Measurements from ENCODE around the gene ELOVL2.
"Not testable (repeated sequence)": the region's sequence is repeated elsewhere in the genome, so short reads cannot be mapped to it uniquely, and the experiment has no call there.

ELOVL2 gene

GRCh38 chr6:11043961-11044711, at the start of gene ELOVL2:
ELOVL2 (minus strand) TSS chr6:11044305; CDS start chr6:11044230, 75 bp downstream.
- Mint-ChIP-seq H3K4me1 (peaks cover 17% of the 10 kb centered on the region), H3K4me3 (peak within 1 kb of the TSS; percentile 78 to 79), H3K9me3 (no peaks in the 10 kb centered on the region), H3K27ac (no peak within 1 kb of the TSS), H3K27me3 (peaks cover 81% of the 10 kb centered on the region)
- peak; percentile 72 for ATAC-seq
- peak; percentile 14 to 25 for DNase-seq

- ATAC-seq (peak; percentile 25), DNase-seq (no peak)
- Mint-ChIP-seq H3K4me3 (peak overlapping the region; percentile 94 to 99), H3K4me1 (peaks cover 28% of the 10 kb centered on the region), H3K27me3 (no peaks in the 10 kb centered on the region), H3K9me3 (no peaks in the 10 kb centered on the region), H3K27ac (peak overlapping the region; percentile 97 to 99)
Measured at GRCh38 chr6:11093376-11093625, 49.2 kb upstream of the ELOVL2 start.

- ATAC-seq (peak; percentile 47), DNase-seq (peak in 1 of 2 donors; percentile 54)
- Mint-ChIP-seq H3K4me1 (peaks cover 28% of the 10 kb centered on the region), H3K9me3 (no peaks in the 10 kb centered on the region), H3K27me3 (no peaks in the 10 kb centered on the region), H3K4me3 (peak overlapping the region; percentile 94 to 99), H3K27ac (peak overlapping the region; percentile 97 to 99)
Measured at GRCh38 chr6:11092668-11093375, 48.7 kb upstream of the ELOVL2 start.

- DNase-seq, H3K27ac Mint-ChIP-seq, H3K9me3 Mint-ChIP-seq, H3K27me3 Mint-ChIP-seq, ATAC-seq, H3K4me3 Mint-ChIP-seq: not testable (repeated sequence)
- peaks cover 23% of the 10 kb centered on the region for H3K4me1 Mint-ChIP-seq
Measured at GRCh38 chr6:11091141-11091540, 47.0 kb upstream of the ELOVL2 start.

GRCh38 chr6:11089695-11090094, 45.6 kb upstream of the ELOVL2 start:
- DNase-seq (no peak), ATAC-seq (no peak)
- no peak overlapping the region for H3K27ac Mint-ChIP-seq
- no peaks in the 10 kb centered on the region for H3K27me3 Mint-ChIP-seq
- no peak overlapping the region for H3K4me3 Mint-ChIP-seq
- no peaks in the 10 kb centered on the region for H3K9me3 Mint-ChIP-seq
- H3K4me1 Mint-ChIP-seq, result peaks cover 11% of the 10 kb centered on the region

- H3K9me3 Mint-ChIP-seq, H3K27me3 Mint-ChIP-seq, H3K27ac Mint-ChIP-seq, DNase-seq, ATAC-seq, H3K4me3 Mint-ChIP-seq, H3K4me1 Mint-ChIP-seq: not testable (repeated sequence)
Measured at GRCh38 chr6:11087141-11087812, 43.2 kb upstream of the ELOVL2 start.

- no peak overlapping the region for H3K27ac Mint-ChIP-seq
- no peak overlapping the region for H3K4me3 Mint-ChIP-seq
- no peaks in the 10 kb centered on the region for H3K9me3 Mint-ChIP-seq
- no peaks in the 10 kb centered on the region for H3K27me3 Mint-ChIP-seq
- DNase-seq, result no peak
- ATAC-seq, result no peak
- H3K4me1 Mint-ChIP-seq, result no peaks in the 10 kb centered on the region
Measured at GRCh38 chr6:11085758-11086435, 41.8 kb upstream of the ELOVL2 start.

- no peaks in the 10 kb centered on the region for H3K4me1 Mint-ChIP-seq
- H3K27me3 Mint-ChIP-seq, result no peaks in the 10 kb centered on the region
- H3K4me3 Mint-ChIP-seq, result no peak overlapping the region
- H3K27ac Mint-ChIP-seq, result no peak overlapping the region
- ATAC-seq (no peak), DNase-seq (no peak)
- no peaks in the 10 kb centered on the region for H3K9me3 Mint-ChIP-seq
Measured at GRCh38 chr6:11083956-11084355, 39.9 kb upstream of the ELOVL2 start.

- Mint-ChIP-seq H3K4me1 (no peaks in the 10 kb centered on the region), H3K9me3 (no peaks in the 10 kb centered on the region), H3K4me3 (no peak overlapping the region), H3K27me3 (no peaks in the 10 kb centered on the region), H3K27ac (no peak overlapping the region)
- ATAC-seq, result no peak
- no peak for DNase-seq
Measured at GRCh38 chr6:11083491-11083890, 39.4 kb upstream of the ELOVL2 start.

- H3K4me3 Mint-ChIP-seq, result no peak overlapping the region
- no peak overlapping the region for H3K27ac Mint-ChIP-seq
- H3K4me1 Mint-ChIP-seq, result no peaks in the 10 kb centered on the region
- no peak for DNase-seq
- H3K27me3 Mint-ChIP-seq, result no peaks in the 10 kb centered on the region
- H3K9me3 Mint-ChIP-seq, result no peaks in the 10 kb centered on the region
- no peak for ATAC-seq
Measured at GRCh38 chr6:11080296-11080695, 36.2 kb upstream of the ELOVL2 start.

GRCh38 chr6:11078266-11078665, 34.2 kb upstream of the ELOVL2 start:
- Mint-ChIP-seq H3K9me3 (no peaks in the 10 kb centered on the region), H3K4me3 (no peak overlapping the region), H3K27ac (no peak overlapping the region), H3K4me1 (no peaks in the 10 kb centered on the region), H3K27me3 (no peaks in the 10 kb centered on the region)
- ATAC-seq, result no peak
- DNase-seq, result no peak

- ATAC-seq (no peak), DNase-seq (no peak)
- Mint-ChIP-seq H3K27me3 (no peaks in the 10 kb centered on the region), H3K4me1 (no peaks in the 10 kb centered on the region), H3K4me3 (no peak overlapping the region), H3K27ac (no peak overlapping the region), H3K9me3 (no peaks in the 10 kb centered on the region)
Measured at GRCh38 chr6:11076540-11076939, 32.4 kb upstream of the ELOVL2 start.

- Mint-ChIP-seq H3K27me3 (no peaks in the 10 kb centered on the region), H3K9me3 (no peaks in the 10 kb centered on the region), H3K4me1 (no peaks in the 10 kb centered on the region), H3K27ac (no peak overlapping the region), H3K4me3 (no peak overlapping the region)
- no peak for DNase-seq
- no peak for ATAC-seq
Measured at GRCh38 chr6:11072101-11072500, 28.0 kb upstream of the ELOVL2 start.

- Mint-ChIP-seq H3K4me3 (no peak overlapping the region), H3K27ac (no peak overlapping the region), H3K4me1 (no peaks in the 10 kb centered on the region), H3K9me3 (no peaks in the 10 kb centered on the region), H3K27me3 (no peaks in the 10 kb centered on the region)
- DNase-seq (no peak), ATAC-seq (no peak)
Measured at GRCh38 chr6:11069760-11070159, 25.7 kb upstream of the ELOVL2 start.

- DNase-seq, result no peak
- Mint-ChIP-seq H3K4me3 (no peak overlapping the region), H3K27me3 (no peaks in the 10 kb centered on the region), H3K4me1 (no peaks in the 10 kb centered on the region), H3K27ac (no peak overlapping the region), H3K9me3 (no peaks in the 10 kb centered on the region)
- no peak for ATAC-seq
Measured at GRCh38 chr6:11067348-11067747, 23.2 kb upstream of the ELOVL2 start.

All from stimulated activated naive CD8-positive, alpha-beta T cell treated with anti-CD3 and anti-CD28 coated beads, Interleukin-15, amount 100 ng/mL, for 72 hours (primary cell).